ENCODE results near the gene SCNN1B.

- TF ChIP-seq ZBTB26 (CRISPR knock-in tag; IDR thresholded peaks at IDR 0.05; ENCODE audit: borderline replicate concordance) (no peak), CCAR2 (optimal IDR thresholded peaks at IDR 0.05; ENCODE audit: low read depth, low read length) (no peak), GPN1 (CRISPR knock-in tag; IDR thresholded peaks at IDR 0.05; ENCODE audit: borderline replicate concordance) (no peak), ZBTB49 (CRISPR knock-in tag; IDR thresholded peaks at IDR 0.05; ENCODE audit: borderline replicate concordance) (no peak), PRDM4 (CRISPR knock-in tag; IDR thresholded peaks at IDR 0.05; ENCODE audit: borderline replicate concordance) (no peak), ELK4 (CRISPR knock-in tag; IDR thresholded peaks at IDR 0.05; ENCODE audit: borderline replicate concordance) (no peak), ZFY (CRISPR knock-in tag; IDR thresholded peaks at IDR 0.05) (no peak), POGZ (CRISPR knock-in tag; IDR thresholded peaks at IDR 0.05) (no peak), AFF4 (CRISPR knock-in tag; IDR thresholded peaks at IDR 0.05) (no peak), ETV5 (CRISPR knock-in tag; IDR thresholded peaks at IDR 0.05; ENCODE audit: borderline replicate concordance) (no peak), HDAC2 (CRISPR knock-in tag; IDR thresholded peaks at IDR 0.05) (no peak), CREB1 (IDR thresholded peaks at IDR 0.05) (no peak), CREB1 (CRISPR knock-in tag; IDR thresholded peaks at IDR 0.05) (no peak), SMAD3 (CRISPR knock-in tag; IDR thresholded peaks at IDR 0.05) (no peak)
Observed at GRCh38 chr16:23394141-23394831, 92.2 kb downstream of the SCNN1B start.

All from HepG2 (cell line).